HepG2 (cell line): Measurements from ENCODE around the gene EVI5. TPM values are rescaled to one million over a fixed set of nuclear protein-coding genes. Genes with fewer than 3 reads are reported as not detected.

Source experiments
- AGO2 ChIP-seq: fragments of 200-400 bp; formaldehyde crosslinking; optimal IDR thresholded peaks from 2 replicates; pipeline ENCODE3; 2017; ENCODE audit warnings: mild to moderate bottlenecking, low read depth, low read length, moderate library complexity
- CC2D1A ChIP-seq: sonication (generic); formaldehyde crosslinking; IDR thresholded peaks from 2 replicates; pipeline ENCODE4 v1.8.1; 2023; ENCODE audit warnings: mild to moderate bottlenecking, missing genetic modification reagents
- CENPT ChIP-seq: sonication (generic); formaldehyde crosslinking; IDR thresholded peaks from 2 replicates; pipeline ENCODE4 v1.8.0; 2022; ENCODE audit warnings: low read depth, mild to moderate bottlenecking, moderate library complexity, missing genetic modification reagents
- CERS6 ChIP-seq: sonication (generic); formaldehyde crosslinking; IDR thresholded peaks from 2 replicates; pipeline ENCODE4 v1.5.0; 2020; ENCODE audit warnings: missing genetic modification reagents
- HIC2 ChIP-seq: sonication (generic); formaldehyde crosslinking; IDR thresholded peaks from 2 replicates; pipeline ENCODE4 v1.9.0; 2022; ENCODE audit warnings: low read depth, missing genetic modification reagents
- NFE2L1 ChIP-seq: sonication (generic); formaldehyde crosslinking; IDR thresholded peaks from 2 replicates; pipeline ENCODE4 v1.4.0; 2020; ENCODE audit warnings: missing genetic modification reagents, mild to moderate bottlenecking, borderline replicate concordance
- NFYC ChIP-seq: IDR thresholded peaks from 2 replicates; pipeline ENCODE4 v1.6.1; 2016; ENCODE audit warnings: missing genetic modification reagents, missing compliant biosample characterization
- NR2F6 ChIP-seq, 2 experiments: IDR thresholded peaks; 2 replicates each; pipeline ENCODE4 v1.6.1; 2016; ENCODE audit warnings: antibody characterized with exemption in 1 of 2, mild to moderate bottlenecking in 1 of 2
- PAWR ChIP-seq: sonication (generic); formaldehyde crosslinking; IDR thresholded peaks from 2 replicates; pipeline ENCODE4 v1.4.0; 2020; ENCODE audit warnings: missing genetic modification reagents, mild to moderate bottlenecking, borderline replicate concordance
- SCMH1 ChIP-seq: sonication (generic); formaldehyde crosslinking; IDR thresholded peaks from 2 replicates; pipeline ENCODE4 v1.9.0; 2021; ENCODE audit warnings: missing genetic modification reagents, mild to moderate bottlenecking, borderline replicate concordance
- TBP ChIP-seq: sonication (generic); formaldehyde crosslinking; IDR thresholded peaks from 2 replicates; pipeline ENCODE4 v1.5.0; 2020; ENCODE audit warnings: missing genetic modification reagents
- THAP8 ChIP-seq: sonication (generic); formaldehyde crosslinking; IDR thresholded peaks from 2 replicates; pipeline ENCODE4 v1.5.1; 2020; ENCODE audit warnings: missing genetic modification reagents, mild to moderate bottlenecking, borderline replicate concordance
- XBP1 ChIP-seq: sonication (generic); formaldehyde crosslinking; IDR thresholded peaks from 2 replicates; pipeline ENCODE4 v1.5.0; 2020; ENCODE audit warnings: missing genetic modification reagents
- ZNF292 ChIP-seq: sonication (generic); formaldehyde crosslinking; IDR thresholded peaks from 2 replicates; pipeline ENCODE4 v1.8.1; 2022; ENCODE audit warnings: mild to moderate bottlenecking, low read depth, missing genetic modification reagents, borderline replicate concordance
- ZNF343 ChIP-seq: sonication (generic); formaldehyde crosslinking; IDR thresholded peaks from 2 replicates; pipeline ENCODE4 v1.4.0; 2020; ENCODE audit warnings: mild to moderate bottlenecking, missing genetic modification reagents
- ZNF383 ChIP-seq: sonication (generic); formaldehyde crosslinking; IDR thresholded peaks from 2 replicates; pipeline ENCODE4 v1.4.0; 2020; ENCODE audit warnings: missing genetic modification reagents, mild to moderate bottlenecking, borderline replicate concordance
- ZNF607 ChIP-seq: sonication (generic); formaldehyde crosslinking; IDR thresholded peaks from 2 replicates; pipeline ENCODE4 v1.5.1; 2020; ENCODE audit warnings: missing genetic modification reagents, mild to moderate bottlenecking, borderline replicate concordance
- ZNF816 ChIP-seq: sonication (generic); formaldehyde crosslinking; IDR thresholded peaks from 2 replicates; pipeline ENCODE4 v1.8.0; 2022; ENCODE audit warnings: missing genetic modification reagents, mild to moderate bottlenecking, borderline replicate concordance
- polyA plus RNA-seq, 8 experiments: library from polyadenylated mRNA; depleted of rRNA in 3 of 8; stranded (reverse) in 7 of 8; unstranded in 1 of 8; fragments of >200 nt; fragmentation: Illumina TruSeq in 4 of 8; extraction: Trizol in 4 of 8; gene quantifications; 2 replicates each; pipeline versions ENCODE4 v1.2.1 to v1.2.3, GENCODE V29; 2011 to 2016; ENCODE audit warnings: low read depth in 4 of 8, missing spikeins in 1 of 8, mixed read lengths in 1 of 8; ENCODE audit not compliant: insufficient read depth in 1 of 8
- total RNA-seq, 5 experiments: library from RNA; depleted of rRNA; stranded (reverse); fragments of >200 nt; fragmentation: Illumina TruSeq; extraction: Trizol; gene quantifications; 2 replicates each; pipeline ENCODE4 v1.2.3, GENCODE V29; 2016; ENCODE audit warnings: low read depth in 1 of 5
- TF ChIP-seq, protein P1 (sequence below): conservative IDR thresholded peaks from 2 replicates; pipeline ENCODE4 v1.6.1; 2018; ENCODE audit warnings: missing genetic modification reagents
- TF ChIP-seq, protein P2 (sequence below): sonication (generic); formaldehyde crosslinking; IDR thresholded peaks from 2 replicates; pipeline ENCODE4 v1.8.1; 2023; ENCODE audit warnings: mild to moderate bottlenecking, inconsistent platforms, moderate library complexity, missing genetic modification reagents, borderline replicate concordance

Gene EVI5
- total and polyA plus RNA-seq, 2 of the 13 experiments (the other 11 are each of a cell fraction or from before 2014, with no cell fraction given), result 4.0 to 12.6 TPM

- TF ChIP-seq, protein P1, sequence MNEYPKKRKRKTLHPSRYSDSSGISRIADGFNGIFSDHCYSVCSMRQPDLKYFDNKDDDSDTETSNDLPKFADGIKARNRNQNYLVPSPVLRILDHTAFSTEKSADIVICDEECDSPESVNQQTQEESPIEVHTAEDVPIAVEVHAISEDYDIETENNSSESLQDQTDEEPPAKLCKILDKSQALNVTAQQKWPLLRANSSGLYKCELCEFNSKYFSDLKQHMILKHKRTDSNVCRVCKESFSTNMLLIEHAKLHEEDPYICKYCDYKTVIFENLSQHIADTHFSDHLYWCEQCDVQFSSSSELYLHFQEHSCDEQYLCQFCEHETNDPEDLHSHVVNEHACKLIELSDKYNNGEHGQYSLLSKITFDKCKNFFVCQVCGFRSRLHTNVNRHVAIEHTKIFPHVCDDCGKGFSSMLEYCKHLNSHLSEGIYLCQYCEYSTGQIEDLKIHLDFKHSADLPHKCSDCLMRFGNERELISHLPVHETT (CRISPR knock-in tag), result 0 out of 2 replicates have a peak, but pooled peaks have one; percentile 63
- TF ChIP-seq PAWR (CRISPR knock-in tag), result peak; percentile 97; the same call in 1 of the 2 replicates
- peak; percentile 92; the same call in 1 of the 2 replicates for TF ChIP-seq CENPT (CRISPR knock-in tag)
- TF ChIP-seq ZNF607 (CRISPR knock-in tag), result peak; percentile 100
- TF ChIP-seq CC2D1A (CRISPR knock-in tag), result 0 out of 2 replicates have a peak, but pooled peaks have one; percentile 59
- no peak; the same call in 1 of the 2 replicates for TF ChIP-seq ZNF292 (CRISPR knock-in tag)
- TF ChIP-seq CERS6, result peak; percentile 98
- TF ChIP-seq, protein P2, sequence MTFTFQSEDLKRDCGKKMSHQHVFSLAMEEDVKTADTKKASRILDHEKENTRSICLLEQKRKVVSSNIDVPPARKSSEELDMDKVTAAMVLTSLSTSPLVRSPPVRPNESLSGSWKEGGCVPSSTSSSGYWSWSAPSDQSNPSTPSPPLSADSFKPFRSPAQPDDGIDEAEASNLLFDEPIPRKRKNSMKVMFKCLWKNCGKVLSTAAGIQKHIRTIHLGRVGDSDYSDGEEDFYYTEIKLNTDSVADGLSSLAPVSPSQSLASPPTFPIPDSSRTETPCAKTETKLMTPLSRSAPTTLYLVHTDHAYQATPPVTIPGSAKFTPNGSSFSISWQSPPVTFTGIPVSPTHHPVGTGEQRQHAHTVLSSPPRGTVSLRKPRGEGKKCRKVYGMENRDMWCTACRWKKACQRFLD (CRISPR knock-in tag), result peak; percentile 97
- no peak for TF ChIP-seq ZNF383 (CRISPR knock-in tag)
- TF ChIP-seq ZNF816 (CRISPR knock-in tag), result peak; percentile 98
- peak; percentile 93 for TF ChIP-seq XBP1 (CRISPR knock-in tag)
- no peak for TF ChIP-seq TBP
- no peak for TF ChIP-seq NR2F6 (IDR thresholded peaks at IDR 0.05)
- TF ChIP-seq NR2F6 (CRISPR knock-in tag; IDR thresholded peaks at IDR 0.05), result peak; percentile 70
- TF ChIP-seq THAP8, result 0 out of 2 replicates have a peak, but pooled peaks have one; percentile 93
- TF ChIP-seq ZNF343 (CRISPR knock-in tag), result peak; percentile 93; the same call in 1 of the 2 replicates
- TF ChIP-seq NFE2L1 (CRISPR knock-in tag), result no peak; the same call in 1 of the 2 replicates
- TF ChIP-seq HIC2 (CRISPR knock-in tag), result 0 out of 2 replicates have a peak, but pooled peaks have one; percentile 59
- TF ChIP-seq AGO2, result no peak
- no peak for TF ChIP-seq SCMH1 (CRISPR knock-in tag)
- peak; percentile 65 for TF ChIP-seq NFYC (CRISPR knock-in tag)
These were observed at the start of gene EVI5 (continued) for GRCh38 chr1:92784639-92785500.
